KG1 (cell line): ENCODE data around the gene TSPAN17.

Experiments
- DNase-seq: peaks from one replicate; lab custom pipeline; 2025; lab: John Stamatoyannopoulos, UW

TSPAN17 gene

DNA sequence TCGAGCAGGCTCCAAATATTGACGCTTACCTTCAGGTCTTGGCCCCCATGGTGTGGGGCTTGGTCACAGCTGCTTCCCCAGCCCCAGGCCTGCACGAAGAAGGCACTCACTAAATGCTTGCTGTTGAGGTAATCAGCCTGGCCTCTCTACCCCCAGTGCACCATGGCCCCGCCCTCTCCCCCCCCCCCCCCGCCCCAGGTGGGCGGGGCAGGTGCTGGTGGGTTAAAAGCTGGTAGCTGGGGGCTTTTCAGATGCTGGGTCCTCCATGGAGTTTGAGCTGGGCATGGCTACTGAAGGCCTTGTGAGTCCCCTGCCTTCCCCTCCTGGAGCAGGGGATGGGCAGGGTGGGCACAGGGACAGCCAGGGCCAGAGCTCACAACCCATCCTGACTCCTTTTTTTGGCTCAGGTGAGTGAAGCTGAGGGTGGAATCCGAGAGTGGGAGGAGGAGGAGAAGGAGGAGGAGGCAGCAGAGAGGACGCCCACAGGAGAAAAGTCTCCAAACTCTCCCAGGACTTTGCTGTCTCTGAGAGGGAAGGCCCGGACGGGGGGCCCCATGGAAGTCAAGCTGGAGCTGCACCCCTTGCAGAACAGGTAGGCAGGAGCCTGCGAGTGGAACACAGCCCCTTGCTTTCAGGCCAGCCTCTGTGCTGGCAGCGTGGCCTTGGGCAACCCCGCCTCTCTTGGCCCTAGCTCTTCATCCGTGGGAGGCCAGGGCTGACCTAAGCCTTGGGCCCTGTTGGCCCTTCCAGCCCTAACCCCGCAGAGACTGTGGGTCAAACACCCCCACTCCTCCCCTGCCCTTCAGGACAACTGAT is 4.4 kb upstream of the TSPAN17 start:
- no peak for DNase-seq

DNA sequence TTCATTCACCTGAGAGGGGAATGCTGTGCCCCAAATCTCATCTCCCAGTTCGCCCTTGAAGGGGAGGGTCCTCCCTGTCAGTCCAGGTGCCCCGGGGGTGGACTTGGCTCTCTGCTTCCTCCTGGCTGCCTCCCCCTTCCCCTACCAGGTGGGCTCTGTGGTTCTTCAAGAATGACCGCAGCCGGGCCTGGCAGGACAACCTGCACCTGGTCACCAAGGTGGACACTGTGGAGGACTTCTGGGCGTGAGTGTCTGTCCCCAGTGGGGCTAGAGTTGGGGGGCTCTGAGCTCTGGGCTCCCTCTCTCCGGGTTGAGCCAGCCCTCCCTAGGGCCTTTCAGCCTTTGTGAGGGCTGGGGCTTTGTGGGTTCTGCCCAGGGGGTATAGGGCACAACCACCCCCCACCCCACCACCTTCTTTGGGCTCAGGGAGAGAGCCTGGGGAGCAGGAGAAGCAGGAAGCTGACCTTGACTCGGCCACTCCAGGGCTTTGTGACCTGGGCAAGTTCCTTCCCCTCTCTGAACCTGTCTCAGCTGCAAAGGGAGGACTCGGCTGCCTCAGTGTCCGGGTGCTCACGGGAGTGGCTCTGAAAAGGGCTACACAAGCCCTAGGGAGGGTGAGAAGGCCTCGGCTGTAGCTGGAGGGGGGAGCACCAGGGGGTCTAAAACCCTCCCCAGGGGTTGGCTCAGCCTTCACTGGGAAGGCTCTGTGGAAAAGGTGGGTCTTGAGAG is 3.6 kb upstream of the TSPAN17 start:
- DNase-seq, result no peak

DNA sequence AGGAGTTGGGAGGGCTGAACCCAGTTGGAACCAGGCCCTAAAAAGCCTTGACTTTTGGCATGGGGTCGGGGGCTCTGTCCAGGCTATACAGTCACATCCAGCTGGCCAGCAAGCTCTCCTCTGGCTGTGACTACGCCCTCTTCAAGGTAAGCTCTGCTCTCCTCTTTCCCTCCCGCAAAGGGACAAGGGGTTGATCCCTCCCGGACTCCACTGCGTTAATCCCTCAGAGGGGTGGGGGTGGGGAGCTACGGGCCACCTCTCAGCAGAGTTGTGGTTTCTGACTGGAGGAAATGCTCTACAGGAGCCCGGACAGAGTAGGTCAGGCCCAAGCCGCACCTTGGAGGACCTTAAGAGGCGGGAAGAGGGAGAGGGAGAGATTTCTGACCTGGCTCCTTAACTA is 3.0 kb upstream of the TSPAN17 start:
- no peak for DNase-seq

DNA sequence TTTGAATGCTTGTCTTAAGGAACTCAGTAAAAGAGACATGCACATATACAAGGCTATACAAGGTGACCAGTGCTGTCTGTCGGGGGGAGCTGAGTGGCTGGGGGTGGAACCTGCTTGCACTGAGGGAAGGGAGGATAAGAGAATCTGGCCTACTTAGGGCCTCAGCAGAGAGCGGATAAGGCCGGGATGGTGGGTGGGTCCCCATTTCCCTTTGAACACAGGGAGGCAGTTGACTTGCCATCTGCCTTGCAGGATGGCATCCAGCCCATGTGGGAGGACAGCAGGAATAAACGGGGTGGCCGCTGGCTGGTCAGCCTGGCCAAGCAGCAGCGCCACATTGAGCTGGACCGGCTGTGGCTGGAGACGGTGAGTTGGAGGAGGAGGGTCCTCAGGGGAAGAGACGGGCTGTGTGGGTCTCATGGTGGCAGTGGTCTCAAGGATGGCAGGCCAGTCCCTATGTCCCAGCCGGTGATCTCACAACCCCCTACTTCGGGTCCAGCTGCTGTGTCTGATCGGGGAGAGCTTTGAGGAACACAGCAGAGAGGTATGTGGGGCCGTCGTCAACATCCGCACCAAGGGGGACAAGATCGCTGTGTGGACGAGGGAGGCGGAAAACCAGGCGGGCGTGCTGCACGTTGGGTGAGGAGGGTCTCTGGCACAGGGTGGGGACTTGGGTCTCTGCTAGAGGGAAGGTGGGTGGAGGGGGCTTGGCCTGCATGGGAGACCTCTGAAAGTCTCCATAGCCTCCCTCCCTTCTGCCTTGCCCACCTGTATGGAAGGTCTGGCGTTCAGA is 2.2 kb upstream of the TSPAN17 start:
- DNase-seq, result no peak

DNA sequence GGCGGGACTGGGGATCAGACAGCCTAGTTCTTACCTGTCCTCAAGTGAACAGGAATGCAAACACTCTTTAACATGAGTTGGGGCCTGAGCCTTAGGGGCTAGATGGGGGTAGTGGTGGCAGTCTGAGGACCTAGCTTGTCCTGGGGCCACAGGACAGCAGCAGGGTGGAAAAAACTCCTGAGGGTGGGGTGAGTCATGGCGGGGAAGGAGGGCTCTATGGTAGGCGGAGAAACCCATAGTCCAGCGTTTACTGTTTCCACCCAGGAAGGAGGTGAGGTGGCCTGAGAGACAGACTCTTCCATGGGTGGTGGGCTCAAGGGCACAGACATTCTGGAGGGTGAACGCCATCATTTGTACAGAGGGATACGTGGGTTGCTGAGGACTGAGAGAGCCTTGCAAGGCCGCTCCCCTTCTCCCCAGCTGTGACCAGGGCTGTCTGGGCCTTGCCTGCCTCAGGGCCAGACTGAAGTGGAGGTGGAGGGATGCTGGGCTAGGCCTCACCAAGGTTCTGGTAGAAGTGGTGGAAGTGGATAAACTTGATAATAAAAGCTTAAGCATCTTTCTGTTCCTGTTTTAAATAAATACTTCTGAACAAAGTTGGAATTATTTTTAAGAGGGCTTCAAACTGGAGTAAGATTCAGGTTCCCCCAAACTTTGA is 1.1 kb upstream of the TSPAN17 start:
- no peak for DNase-seq

DNA sequence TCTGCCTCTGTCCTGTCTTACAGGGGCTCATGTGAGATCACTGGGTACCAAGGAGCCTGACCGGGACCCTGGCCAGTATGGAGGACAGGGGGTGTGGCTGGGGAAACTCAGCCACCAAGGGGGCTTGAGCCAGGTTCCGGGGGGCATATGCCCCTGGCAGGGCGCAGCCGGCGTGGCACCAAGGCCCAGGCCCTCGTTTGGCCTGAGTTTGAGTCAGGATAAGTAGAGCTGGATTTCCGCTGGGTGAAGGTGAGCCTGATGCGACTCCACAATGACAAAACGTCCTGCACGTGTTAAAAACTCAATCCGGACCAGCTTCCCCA is 616 bp upstream of the TSPAN17 start:
- no peak for DNase-seq

DNA sequence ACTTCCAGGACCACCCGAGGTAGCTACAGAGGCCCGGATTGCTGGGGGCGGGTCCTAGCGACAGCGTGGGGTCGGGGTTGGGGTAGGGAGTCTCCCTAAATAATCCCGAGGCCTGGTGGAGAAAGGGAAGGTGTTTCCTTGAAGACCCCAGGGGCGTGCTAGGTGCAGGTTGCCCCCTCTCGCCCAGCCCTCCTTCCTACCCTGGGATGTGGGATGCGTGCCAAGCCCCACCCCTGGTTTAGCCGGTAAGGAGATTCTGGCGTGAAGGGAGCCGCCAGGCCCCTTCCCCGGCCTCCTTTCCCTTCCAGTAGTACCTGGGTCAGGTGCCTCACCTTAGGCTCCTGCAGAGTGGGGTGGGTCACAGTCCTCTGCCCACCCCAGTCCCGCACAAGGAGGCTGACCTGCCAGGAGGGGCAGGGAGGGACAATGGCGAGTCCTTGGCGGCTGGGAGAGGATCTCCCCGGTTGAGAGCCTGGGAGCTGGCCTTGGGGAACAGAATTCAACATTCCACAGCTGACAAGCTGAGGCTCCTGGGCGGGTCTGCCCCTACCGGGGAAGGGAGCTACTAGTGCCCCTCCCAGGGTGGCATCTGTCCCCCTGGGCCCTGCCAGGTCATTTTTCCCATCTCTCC is 674 bp downstream of the TSPAN17 start:
- no peak for DNase-seq

DNA sequence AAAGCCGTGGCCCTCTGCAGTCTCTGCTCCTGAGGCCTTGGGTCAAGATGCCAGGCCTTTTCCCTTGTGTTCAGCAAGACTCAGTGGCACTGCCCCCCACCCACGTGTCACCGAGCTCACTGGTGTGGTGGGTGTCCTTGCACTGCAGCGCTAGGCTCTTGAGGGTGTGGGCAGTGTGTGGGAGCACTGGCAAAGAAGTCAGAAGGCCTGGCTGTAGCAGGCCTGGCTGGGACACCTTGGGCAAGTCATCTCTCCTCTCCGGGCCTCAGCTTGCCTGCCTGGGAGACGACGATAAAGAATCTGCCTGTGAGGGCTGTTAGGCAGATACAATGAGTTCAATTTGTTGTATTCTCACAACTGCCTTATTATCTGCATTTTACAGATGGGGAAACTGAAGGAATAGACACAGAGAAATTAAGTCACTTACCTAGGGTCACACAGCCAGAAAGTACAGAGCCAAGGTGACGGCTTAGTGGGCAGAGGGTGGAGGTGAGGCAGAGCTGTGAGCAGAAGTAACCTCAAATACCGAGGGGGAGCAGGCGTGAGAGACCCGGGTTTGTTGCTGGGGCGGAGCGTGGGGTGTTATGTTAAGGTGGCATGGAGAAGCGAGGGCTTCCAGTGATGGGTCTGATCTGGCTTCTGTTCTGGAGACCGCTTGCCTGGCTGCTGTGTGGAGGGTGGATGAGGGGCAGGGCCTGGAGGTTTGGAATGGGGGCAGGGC is 1.4 kb downstream of the TSPAN17 start:
- no peak for DNase-seq

DNA sequence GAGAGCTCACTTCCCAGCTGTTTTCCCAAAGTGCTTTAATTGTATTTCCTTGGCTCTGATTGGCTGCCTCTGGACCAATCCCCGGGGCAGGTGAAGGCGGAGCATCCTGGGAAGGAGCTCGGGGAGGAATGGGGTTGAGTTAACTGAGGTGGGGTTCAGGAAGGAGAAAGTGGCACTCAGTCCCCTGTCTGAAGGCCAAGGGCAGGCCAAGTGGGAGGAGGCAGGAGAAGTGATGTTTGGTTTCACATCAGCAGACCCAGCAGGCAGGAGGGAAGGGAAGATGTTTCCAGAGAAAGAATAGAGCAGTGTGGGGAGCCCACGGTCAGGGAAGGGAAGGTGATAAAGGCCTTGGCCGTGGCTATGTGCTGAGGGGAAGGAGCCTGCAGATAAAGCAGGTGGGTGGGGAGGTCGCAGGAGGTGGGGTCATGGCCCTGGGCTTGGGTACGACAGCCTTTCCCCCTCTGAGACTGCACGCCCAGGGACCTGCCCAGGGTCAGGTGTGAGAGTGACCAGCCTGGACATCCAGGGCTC is 3.1 kb downstream of the TSPAN17 start:
- DNase-seq, result no peak

DNA sequence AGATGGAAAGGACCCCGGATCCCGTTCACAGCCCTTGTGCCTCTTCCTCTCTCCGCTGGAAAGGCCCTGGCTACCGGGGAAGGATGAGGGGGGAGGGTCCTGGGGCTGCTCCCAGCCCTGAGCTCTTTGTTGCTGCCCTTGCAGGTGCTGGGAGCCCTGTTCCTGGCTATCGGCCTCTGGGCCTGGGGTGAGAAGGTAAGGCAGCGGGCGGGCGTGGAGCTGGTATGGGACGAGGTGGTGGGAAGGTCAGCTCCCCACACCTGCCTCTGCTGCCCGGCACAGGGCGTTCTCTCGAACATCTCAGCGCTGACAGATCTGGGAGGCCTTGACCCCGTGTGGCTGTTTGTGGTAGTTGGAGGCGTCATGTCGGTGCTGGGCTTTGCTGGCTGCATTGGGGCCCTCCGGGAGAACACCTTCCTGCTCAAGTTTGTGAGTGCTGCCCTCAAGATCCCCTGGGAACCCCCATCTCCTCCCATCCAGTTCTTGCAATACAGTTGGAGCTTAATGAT is 4.2 kb downstream of the TSPAN17 start:
- no peak for DNase-seq

DNA sequence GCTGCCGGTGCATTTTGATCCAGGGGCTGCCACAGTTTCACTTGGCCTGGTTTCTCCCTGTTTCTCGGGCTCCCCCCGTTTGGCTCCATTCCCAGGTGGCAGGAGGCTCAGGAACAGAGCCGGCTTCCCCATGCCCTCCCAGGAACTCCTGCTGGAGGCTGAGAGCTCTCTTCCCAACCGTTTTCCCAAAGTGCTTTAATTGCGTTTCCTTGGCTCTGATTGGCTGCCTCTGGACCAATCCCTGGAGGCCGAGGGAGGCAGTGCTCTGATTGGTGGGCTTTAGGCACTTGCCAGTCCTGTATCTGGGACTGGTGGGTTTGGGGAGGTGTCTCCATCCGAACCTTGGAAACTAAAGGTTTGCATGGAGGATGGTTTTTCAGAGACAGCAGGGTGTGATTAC is 4.9 kb downstream of the TSPAN17 start:
- DNase-seq, result no peak

DNA sequence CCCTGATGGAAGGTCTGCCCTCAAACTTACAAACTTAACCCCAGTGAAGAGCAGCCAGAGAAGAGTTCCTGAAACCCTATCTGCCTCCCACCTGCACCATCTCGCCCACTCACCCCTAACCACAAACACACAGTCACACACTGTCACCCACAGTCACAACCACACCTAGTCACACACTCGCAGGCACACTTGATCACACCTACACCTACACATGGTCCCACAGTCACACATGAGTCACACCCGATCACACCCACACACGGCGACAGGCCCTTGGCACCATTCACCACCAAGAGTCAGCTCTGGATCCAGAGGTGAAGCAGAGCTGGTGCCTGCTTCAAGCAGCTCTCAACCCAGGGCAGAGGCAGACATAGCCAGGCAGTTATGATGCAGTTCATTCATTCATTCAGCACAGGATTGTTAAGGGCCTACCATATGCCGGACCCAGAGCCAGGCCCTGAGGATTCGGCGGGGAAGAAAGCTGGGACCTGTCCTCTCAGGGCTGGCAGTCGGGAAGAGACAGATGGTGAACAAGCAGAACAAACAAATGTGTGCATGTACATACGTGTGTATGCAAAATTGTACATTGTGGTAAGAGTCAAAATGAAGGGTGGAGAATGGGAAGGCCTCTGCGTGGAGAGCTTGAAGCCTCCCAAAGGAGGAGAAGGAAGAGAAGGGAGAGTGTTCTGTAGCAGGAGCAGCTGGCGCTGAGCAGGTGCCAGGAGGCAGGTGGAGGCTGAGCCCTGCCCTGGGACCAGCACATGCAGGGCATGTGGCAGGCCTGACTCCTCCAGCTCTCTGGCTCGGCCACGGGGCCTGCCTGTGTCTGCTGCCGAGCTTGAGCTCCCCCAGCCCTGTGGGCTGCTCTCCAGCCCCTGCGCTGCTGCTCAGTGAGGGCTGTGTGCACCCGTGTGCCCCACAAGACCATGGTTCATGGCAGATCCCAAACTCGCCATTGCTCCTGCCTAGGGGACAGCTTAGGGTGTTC is 6.4 kb downstream of the TSPAN17 start:
- DNase-seq, result no peak

DNA sequence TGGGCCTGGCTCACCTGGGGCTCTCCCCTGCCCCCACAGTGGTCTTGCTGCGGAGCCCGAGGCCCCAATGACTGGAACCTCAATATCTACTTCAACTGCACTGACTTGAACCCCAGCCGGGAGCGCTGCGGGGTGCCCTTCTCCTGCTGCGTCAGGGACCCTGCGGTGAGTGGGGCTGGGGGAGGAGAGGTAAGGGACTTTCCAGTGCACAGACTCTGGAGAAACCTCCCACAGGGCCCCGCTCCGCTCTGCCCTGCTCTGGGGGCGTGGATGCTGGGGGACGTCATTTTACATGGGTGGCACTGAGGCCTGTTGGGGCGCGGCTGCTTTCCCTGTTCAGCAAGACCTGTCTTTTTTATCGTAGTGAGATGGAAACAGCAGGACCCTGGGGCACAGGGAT is 7.6 kb downstream of the TSPAN17 start:
- no peak for DNase-seq

DNA sequence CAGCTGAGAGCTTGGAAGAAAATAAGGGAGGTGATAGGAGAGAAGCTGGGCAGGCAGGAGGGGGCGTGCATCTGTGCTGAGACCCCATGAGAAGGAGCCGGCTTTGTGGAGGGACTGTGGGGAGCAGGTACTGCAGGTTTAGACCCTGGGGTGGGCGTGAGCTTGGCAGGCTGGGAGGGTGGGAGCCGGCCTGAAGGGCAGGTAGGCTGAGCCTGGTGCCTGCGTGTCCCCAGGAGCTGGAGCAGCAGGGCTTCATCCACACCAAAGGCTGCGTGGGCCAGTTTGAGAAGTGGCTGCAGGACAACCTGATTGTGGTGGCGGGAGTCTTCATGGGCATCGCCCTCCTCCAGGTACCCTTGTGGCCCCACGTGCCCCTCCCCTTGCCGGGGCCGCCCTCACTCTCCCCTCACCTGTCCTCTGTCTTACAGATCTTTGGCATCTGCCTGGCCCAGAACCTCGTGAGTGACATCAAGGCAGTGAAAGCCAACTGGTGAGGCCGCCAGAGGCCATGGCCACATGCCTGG is 9.2 kb downstream of the TSPAN17 start:
- no peak for DNase-seq

DNA sequence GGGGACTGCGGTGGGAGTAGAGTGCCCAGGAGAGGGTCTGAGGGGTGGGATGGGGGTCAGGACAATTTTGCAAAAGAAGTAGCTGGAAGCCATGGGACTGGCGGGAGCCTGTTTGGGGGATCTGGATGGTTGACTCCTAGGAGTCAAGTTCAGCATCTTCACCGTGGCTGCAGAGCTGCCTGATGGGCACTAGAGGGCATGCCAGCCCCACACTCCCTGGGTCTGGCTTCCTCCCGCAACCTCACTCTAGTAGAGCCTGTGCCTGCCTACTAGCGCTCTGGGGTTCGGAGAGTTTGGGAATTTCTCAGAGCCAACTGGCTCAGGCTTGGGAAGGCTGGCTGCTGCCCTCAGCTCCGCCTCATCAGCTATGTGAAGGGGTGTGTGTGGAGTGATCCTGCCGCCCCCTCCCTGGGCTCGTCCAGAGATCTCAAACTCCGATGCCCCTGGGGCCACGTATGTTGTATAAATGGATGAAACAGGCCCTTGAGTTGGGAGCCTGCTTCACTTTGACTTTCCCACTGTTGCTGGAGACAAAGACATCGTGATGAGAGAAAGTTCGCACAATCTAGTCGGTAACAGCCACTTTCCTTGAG is 10.8 kb downstream of the TSPAN17 start:
- peak; percentile 17 for DNase-seq

DNA sequence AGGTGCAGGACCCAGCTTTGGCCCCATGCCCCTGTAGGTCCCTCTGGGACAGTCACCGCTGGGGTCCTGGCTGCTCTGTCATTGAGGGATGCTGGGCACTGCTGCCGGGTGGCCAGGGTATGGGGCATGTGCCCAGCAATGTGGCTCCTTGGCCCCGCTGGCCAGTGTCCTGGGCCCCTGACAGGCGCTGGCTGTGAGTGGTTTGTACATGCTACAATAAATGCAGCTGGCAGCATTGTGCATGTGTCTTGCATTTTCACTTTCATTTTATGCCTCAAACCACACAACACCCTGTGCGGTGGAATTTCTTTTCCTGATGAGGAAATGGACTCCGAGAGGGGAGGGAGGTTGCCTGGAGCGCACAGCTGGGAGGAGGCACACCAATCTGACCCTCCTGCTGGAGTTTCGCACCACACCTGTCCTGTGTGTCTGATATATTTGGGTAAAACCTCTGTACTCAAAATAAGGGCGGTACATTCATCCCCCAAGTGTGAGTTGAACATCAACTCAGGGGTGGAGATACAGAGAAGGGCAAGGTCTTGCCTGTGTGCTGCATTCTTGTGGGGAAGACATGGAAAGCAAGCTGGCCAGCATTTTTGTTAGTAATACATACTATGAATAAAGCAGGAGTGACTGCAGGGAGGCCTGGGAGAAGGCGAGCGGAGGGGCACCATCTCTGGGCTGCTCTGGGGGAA is 11.7 kb downstream of the TSPAN17 start:
- DNase-seq, result no peak

DNA sequence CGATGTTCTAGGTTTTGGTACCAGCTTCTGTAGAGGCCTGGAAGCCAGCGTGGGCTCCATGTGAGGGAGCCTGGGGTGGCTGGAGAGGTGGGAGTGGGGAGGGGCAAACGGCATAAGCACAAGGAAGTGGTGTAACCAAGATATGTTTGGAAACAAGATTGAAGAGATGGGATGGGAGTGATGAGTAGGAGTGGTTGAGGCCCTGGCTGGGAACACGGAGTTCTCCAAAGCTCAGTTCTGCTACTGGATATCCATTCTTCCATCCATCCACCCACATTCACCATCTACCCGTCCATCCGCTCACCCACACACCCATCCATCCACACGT is 12.2 kb downstream of the TSPAN17 start:
- DNase-seq, result no peak

DNA sequence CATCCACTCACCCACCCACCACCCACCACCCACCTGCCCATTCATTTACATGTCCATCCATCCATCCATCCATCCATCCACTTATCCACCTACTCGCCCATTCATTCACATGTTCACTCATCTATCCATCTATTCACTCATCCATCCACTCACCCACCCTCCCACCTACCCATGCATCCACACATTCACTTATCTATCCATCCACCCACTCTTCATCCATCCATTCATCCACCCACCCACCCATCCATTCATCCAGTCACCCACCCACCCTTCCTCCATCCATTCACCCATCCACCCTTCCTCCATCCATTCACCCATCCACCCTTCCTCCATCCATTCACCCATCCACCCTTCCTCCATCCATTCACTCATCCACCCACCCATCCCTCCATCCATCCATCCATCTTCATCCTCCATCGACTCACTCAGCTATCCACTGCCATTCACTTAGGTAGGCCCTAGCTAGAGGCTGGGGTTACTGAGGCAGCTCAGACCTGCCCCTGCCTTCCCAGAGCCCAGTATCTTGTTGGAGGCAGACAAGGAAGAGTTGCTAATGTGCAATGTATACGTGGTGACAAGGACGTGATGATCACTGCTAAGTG is 12.7 kb downstream of the TSPAN17 start:
- DNase-seq, result no peak
